HFF-Myc (cell line): ENCODE measurements around the gene TOGARAM2.

Experiments
- DNase-seq: peaks from one replicate; pipeline ENCODE4 v3.0.0-alpha.2; 2011; ENCODE audit warnings: low read depth; ENCODE audit errors: extremely low read depth
- H3K4me3 ChIP-seq: replicated peaks from 2 replicates; pipeline ENCODE4 v1.5.1; 2011; ENCODE audit warnings: low read depth, mild to moderate bottlenecking, control low read depth, low read length
- TF ChIP-seq, protein P1 (sequence below): IDR thresholded peaks from 2 replicates; pipeline ENCODE4 v1.5.1; 2012; ENCODE audit warnings: mild to moderate bottlenecking, low read depth, low read length, control low read depth; ENCODE audit errors: missing control alignments

The TOGARAM2 gene

DNA sequence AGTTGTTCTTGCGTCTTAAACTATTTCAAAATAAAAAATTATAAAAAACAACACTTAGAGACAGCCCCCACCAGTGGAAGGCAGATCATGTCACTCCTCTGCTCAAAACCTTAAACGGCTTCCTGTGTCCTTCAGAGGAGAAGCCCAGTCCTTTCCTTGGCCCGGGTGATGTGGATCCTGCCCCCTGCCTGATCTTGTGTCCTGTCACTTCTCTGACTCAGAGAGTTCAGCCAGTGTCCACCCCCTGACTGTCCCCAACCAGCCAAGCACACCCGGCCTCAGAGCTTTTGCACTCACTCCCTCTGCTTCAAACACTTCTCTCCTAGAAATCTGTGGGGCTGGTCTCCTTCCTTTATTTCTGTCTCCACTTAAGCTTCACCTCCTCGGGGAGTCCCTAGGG lies 35.4 kb downstream of the TOGARAM2 start:
- TF ChIP-seq, protein P1, sequence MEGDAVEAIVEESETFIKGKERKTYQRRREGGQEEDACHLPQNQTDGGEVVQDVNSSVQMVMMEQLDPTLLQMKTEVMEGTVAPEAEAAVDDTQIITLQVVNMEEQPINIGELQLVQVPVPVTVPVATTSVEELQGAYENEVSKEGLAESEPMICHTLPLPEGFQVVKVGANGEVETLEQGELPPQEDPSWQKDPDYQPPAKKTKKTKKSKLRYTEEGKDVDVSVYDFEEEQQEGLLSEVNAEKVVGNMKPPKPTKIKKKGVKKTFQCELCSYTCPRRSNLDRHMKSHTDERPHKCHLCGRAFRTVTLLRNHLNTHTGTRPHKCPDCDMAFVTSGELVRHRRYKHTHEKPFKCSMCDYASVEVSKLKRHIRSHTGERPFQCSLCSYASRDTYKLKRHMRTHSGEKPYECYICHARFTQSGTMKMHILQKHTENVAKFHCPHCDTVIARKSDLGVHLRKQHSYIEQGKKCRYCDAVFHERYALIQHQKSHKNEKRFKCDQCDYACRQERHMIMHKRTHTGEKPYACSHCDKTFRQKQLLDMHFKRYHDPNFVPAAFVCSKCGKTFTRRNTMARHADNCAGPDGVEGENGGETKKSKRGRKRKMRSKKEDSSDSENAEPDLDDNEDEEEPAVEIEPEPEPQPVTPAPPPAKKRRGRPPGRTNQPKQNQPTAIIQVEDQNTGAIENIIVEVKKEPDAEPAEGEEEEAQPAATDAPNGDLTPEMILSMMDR: no peak
- DNase-seq: no peak
- H3K4me3 ChIP-seq: no peak overlapping the region

DNA sequence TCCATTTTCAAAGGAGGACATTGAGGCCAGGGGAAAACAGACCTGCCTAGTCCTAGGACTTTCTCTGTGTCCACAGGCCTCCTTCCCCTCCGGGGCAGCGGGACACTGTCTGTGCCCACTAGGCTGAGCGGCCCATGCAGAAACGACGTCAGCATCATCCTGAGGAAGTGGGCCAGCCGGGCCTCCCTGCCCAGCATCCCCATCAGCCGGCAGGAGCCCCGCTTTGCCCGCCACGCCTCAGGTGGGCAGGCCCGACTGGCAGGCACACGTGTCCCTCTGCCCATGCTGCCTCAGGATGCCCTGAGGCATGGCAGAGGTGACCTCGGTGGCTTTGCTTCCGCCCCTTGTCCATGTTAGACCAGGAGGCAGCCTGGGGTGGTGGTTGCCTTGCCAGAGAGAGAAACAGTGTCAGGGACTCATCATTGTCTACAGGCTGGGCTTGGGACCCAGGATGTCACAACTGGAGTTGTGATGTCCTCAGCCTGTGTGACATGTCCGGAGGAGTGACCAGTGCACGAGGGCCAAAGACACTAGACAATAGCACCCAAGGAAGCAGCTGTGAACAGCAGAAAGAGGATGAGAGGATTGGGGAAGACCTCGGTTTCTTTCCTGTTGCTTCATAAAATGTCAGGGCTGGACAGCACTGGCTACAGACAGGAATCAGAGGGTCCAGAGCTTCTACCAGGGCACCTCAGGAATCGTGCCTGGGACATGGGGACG lies 36.8 kb downstream of the TOGARAM2 start:
- TF ChIP-seq, protein P1: no peak
- H3K4me3 ChIP-seq: no peak overlapping the region
- DNase-seq: no peak

DNA sequence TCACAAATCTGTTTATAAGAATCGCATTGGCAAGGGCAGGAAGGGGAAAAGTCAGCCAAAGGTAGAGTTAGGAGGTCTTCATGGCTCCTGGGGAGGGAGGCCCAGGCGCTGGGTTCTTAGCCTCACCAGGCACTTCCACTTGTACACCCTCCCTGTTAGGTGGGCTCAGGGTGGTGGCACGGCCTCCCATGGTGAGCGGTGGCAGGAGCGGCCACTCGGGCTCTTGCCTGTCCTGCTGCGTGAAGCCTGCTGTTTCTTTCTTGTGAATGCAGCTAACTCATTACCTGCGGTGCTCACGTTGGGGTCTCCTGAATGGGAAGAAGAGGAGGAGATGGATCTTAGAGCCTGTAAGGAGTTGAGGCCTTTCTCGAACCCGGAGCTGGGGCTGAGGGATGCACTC lies 40.8 kb downstream of the TOGARAM2 start:
- TF ChIP-seq, protein P1: no peak
- H3K4me3 ChIP-seq: no peak overlapping the region
- no peak for DNase-seq

DNA sequence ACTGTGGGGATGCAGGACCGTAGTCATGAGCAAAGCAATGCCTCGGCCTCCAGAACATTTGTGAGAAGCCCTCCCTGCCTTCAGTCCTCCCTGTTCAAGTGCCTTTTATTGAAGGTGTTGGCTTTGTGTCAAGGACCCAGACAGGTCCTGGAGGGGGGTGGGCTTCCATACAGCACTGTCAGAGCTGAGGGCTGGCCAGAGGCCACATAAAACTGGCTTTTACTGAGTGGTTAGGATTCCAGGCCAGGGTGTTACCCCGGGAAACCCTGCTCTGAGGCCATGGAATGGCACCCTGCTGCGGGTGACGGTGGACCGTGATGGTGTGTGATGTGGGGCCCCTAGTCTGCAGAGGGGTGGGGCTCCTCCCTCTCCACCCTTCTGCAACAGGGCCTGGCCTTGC lies 41.6 kb downstream of the TOGARAM2 start:
- H3K4me3 ChIP-seq: no peak overlapping the region
- TF ChIP-seq, protein P1: no peak
- no peak for DNase-seq

DNA sequence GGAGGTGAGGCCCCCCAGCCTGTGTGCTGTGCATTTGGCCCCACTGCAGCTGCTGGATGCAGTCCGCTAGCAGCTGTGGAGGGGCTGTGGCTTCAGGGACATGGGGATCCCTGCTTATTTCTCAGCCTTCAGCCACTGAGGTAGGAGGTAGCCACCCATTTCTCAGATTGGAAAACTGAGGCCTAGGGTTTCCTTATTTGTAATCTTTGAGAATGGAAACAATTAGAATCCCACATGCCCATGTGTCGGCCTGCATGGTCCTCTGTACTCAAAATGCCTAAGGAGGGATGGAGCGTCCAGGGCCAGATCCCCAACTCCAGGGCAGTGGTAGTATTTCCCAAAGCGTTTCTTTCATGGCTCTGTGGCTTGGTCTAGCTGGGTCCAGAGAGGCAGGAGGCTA lies 42.1 kb downstream of the TOGARAM2 start:
- no peak for DNase-seq
- TF ChIP-seq, protein P1: no peak

DNA sequence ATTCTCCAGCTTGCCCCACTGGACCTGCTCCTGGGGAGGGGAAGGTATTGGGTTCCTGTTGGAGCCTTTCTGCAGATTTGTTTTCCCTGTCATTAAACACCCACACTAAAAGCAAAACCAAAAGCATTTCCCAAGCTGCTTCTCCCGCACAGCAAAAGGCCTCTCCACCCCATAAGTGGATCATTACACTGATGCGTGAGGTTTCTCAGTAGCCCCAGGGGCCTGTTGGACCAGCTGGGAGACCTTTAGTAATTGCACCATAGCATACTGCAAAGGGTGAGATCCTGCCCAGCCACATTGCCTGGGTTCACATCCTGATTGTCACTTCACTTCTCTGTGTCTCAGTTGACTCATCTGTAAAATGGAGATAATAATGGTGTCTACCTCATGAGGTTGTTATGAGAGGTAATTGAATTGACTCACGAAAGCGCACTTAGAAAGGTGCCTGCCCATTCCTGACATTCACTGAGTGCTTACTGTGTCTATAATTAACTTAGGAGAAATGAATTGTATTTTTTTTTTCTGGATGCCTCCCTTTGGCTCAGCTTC lies 43.9 kb downstream of the TOGARAM2 start:
- TF ChIP-seq, protein P1: no peak
- no peak for DNase-seq

More for the DNA sequence above, 42.1 kb downstream of the TOGARAM2 start:
- H3K4me3 ChIP-seq: no peak overlapping the region

DNA sequence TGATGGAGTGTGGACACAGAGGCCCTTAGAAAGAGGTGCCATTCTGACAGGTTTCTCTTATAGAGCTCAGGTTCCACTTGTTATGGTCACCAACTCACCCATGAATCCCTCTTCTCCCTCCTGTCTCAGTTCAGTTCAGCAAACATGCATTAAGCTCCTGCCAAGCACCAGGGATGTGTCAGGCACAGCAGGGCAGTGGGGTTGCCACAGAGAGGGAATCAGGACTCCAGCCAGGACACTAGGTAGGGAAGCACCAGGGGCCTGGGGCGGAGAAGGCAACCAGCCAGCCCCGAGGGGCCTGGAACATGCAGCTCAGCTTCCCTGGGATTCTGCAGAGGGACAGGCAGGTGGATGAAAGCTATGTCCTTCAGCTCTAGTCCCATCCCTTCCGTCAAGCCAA lies 44.6 kb downstream of the TOGARAM2 start:
- no peak for DNase-seq
- TF ChIP-seq, protein P1: no peak
- H3K4me3 ChIP-seq: no peak overlapping the region

More for the DNA sequence above, 43.9 kb downstream of the TOGARAM2 start:
- H3K4me3 ChIP-seq: no peak overlapping the region
